ENCODE results near the gene ESPN.
A peak's percentile ranks its signal among the peaks of the same experiment; 100 is the strongest.

Gene ESPN

GRCh38 chr1:6490181-6491080 is 65.9 kb downstream of the ESPN start (continued):
- peak; percentile 99 for TF ChIP-seq PRDM10 (tag by site-specific recombination; IDR thresholded peaks at IDR 0.05)
- peak; percentile 94 for TF ChIP-seq ZBTB10 (tag by site-specific recombination; IDR thresholded peaks at IDR 0.05)
- peak; percentile 58; the same call in 1 of the 2 replicates for TF ChIP-seq ZBTB44 (tag by site-specific recombination; IDR thresholded peaks at IDR 0.05)
- TF ChIP-seq MYNN (tag by site-specific recombination; IDR thresholded peaks at IDR 0.05; ENCODE audit: borderline replicate concordance) = no peak; the same call in 1 of the 2 replicates
- peak; percentile 93 for TF ChIP-seq ZBTB11 (tag by site-specific recombination; conservative IDR thresholded peaks at IDR 0.05; ENCODE audit: low read depth)
- TF ChIP-seq YY1 (tag by site-specific recombination; IDR thresholded peaks at IDR 0.05) = 0 out of 2 replicates have a peak, but pooled peaks have one; percentile 21
- no peak for TF ChIP-seq RBAK (tag by site-specific recombination; IDR thresholded peaks at IDR 0.05)
- no peak for TF ChIP-seq ZNF274 (IDR thresholded peaks at IDR 0.05; ENCODE audit: low read length)
- TF ChIP-seq ZNF274 (tag by site-specific recombination; IDR thresholded peaks at IDR 0.05; ENCODE audit: borderline replicate concordance) = no peak
- peak; percentile 23; the same call in 1 of the 2 replicates for TF ChIP-seq ZBTB48 (tag by site-specific recombination; IDR thresholded peaks at IDR 0.05)
- 0 out of 2 replicates have a peak, but pooled peaks have one; percentile 23 for TF ChIP-seq ZNF792 (tag by site-specific recombination; IDR thresholded peaks at IDR 0.05)
- TF ChIP-seq ZFP69B (tag by site-specific recombination; IDR thresholded peaks at IDR 0.05) = peak; percentile 14; the same call in 1 of the 2 replicates
- no peak for TF ChIP-seq ZNF23 (tag by site-specific recombination; IDR thresholded peaks at IDR 0.05; ENCODE audit: borderline replicate concordance)
- TF ChIP-seq ZBTB7A (tag by site-specific recombination; IDR thresholded peaks at IDR 0.05; ENCODE audit: low read depth) = peak; percentile 95
- TF ChIP-seq ZFHX2 (tag by site-specific recombination; conservative IDR thresholded peaks at IDR 0.05) = peak; percentile 34; the same call in 1 of the 2 replicates
- peak; percentile 62 for TF ChIP-seq ZNF341 (tag by site-specific recombination; IDR thresholded peaks at IDR 0.05; ENCODE audit: low read depth)
- no peak; the same call in 1 of the 2 replicates for TF ChIP-seq WT1 (tag by site-specific recombination; IDR thresholded peaks at IDR 0.05)
- peak; percentile 82 for TF ChIP-seq KLF17 (tag by site-specific recombination; IDR thresholded peaks at IDR 0.05)
- TF ChIP-seq ZBTB8A (tag by site-specific recombination; IDR thresholded peaks at IDR 0.05) = peak; percentile 77
- peak; percentile 83 for TF ChIP-seq GLIS1 (tag by site-specific recombination; IDR thresholded peaks at IDR 0.05)
- TF ChIP-seq KLF7 (tag by site-specific recombination; IDR thresholded peaks at IDR 0.05; ENCODE audit: borderline replicate concordance) = 0 out of 2 replicates have a peak, but pooled peaks have one; percentile 40
- TF ChIP-seq ZNF76 (tag by site-specific recombination; IDR thresholded peaks at IDR 0.05; ENCODE audit: borderline replicate concordance, low read depth) = peak; percentile 75
- peak; percentile 88 for TF ChIP-seq ZNF335 (tag by site-specific recombination; conservative IDR thresholded peaks at IDR 0.05)
- no peak for TF ChIP-seq ZNF169 (tag by site-specific recombination; IDR thresholded peaks at IDR 0.05)
- 0 out of 2 replicates have a peak, but pooled peaks have one; percentile 81 for TF ChIP-seq ZFP37 (tag by site-specific recombination; IDR thresholded peaks at IDR 0.05)
- peak; percentile 86 for TF ChIP-seq ZSCAN30 (tag by site-specific recombination; IDR thresholded peaks at IDR 0.05)
